GM19043 (cell line): ENCODE measurements around the gene GPR137.

Source experiments
- ATAC-seq: cut with Tn5 transposase; IDR thresholded peaks from one replicate; pipeline ENCODE4 v1.9.1; 2021; ENCODE audit warnings: low read depth; ENCODE audit not compliant: unreplicated experiment

Gene GPR137

GRCh38 chr11:64284048-64284961 lies 1.3 kb upstream of the GPR137 start, which contains the start of gene BAD:
Gene BAD (minus strand): TSS chr11:64284665. CDS start chr11:64284368, 297 bp downstream.
- peak; percentile 84 for ATAC-seq

GRCh38 chr11:64285885-64286800 lies 495 bp downstream of the GPR137 start:
- ATAC-seq = no peak

GRCh38 chr11:64286801-64287159 lies 1.1 kb downstream of the GPR137 start:
- ATAC-seq = no peak

GRCh38 chr11:64287676-64288352 lies 2.2 kb downstream of the GPR137 start:
- ATAC-seq = no peak

GRCh38 chr11:64288353-64288750 lies 2.7 kb downstream of the GPR137 start:
- ATAC-seq = no peak

- no peak for ATAC-seq
Observed at GRCh38 chr11:64289002-64289564, 3.4 kb downstream of the GPR137 start.

- ATAC-seq = no peak
Observed at GRCh38 chr11:64290352-64291261, 5.0 kb downstream of the GPR137 start.

GRCh38 chr11:64291262-64291751 lies 5.7 kb downstream of the GPR137 start, which contains the start of gene KCNK4:
Gene KCNK4 (plus strand): TSS chr11:64291302. CDS start chr11:64293019, 1,717 bp downstream.
- no peak for ATAC-seq

GRCh38 chr11:64291752-64292459 lies 6.3 kb downstream of the GPR137 start:
- ATAC-seq = no peak

- ATAC-seq = no peak
Observed at GRCh38 chr11:64292460-64293254, 7.0 kb downstream of the GPR137 start.

- no peak for ATAC-seq
Observed at GRCh38 chr11:64294774-64295173, 9.1 kb downstream of the GPR137 start.

- ATAC-seq = no peak
Observed at GRCh38 chr11:64295760-64296159, 10.1 kb downstream of the GPR137 start.

GRCh38 chr11:64296236-64296635 lies 10.6 kb downstream of the GPR137 start:
- no peak for ATAC-seq

GRCh38 chr11:64296830-64297698 lies 11.4 kb downstream of the GPR137 start:
- ATAC-seq = no peak

GRCh38 chr11:64297699-64298358 lies 12.2 kb downstream of the GPR137 start:
- ATAC-seq = no peak
